Raji (cell line): ENCODE measurements around the gene MFRP.

Experiments
- POLR2A ChIP-seq: IDR thresholded peaks from 2 replicates; pipeline ENCODE4 v1.6.1; 2011; ENCODE audit warnings: low read depth, low read length, control low read depth; ENCODE audit not compliant: insufficient read depth

The MFRP gene

DNA sequence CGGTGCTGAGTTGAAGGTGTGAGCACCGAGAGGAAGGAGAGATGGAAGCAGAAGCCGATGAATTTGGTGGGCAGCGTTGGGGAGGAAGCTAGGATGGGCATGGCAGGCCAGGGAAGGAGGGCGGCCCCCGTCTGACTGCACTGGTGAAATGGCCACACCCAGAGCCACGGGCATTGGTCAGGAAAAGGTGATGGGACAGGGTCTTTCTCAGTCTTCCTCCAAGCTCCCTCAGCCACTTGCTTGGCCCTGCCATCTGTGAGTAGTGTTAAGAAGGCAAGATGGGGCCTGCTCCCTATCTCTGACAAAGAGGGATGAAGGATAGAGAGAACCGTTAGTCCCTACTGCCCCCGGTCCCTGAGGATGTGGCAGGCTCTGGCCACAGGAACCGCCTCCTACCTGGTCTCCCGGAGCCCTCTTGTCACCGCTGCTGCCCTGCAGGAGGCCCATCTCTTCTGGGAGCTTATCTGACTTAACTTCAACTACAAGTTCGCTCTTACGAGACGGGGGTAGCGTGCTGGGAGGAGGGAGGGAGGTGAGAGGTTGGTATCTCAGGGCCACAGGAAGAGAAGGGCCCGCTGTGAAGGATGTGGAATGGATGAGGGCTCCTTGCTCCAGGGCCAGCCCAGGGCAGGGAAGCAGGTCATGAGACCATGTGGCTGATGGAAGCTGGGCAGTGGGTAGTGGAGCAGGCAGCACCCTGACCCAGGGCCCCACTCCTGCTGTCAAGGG lies 36.4 kb downstream of the MFRP start:
- TF ChIP-seq POLR2A = no peak

DNA sequence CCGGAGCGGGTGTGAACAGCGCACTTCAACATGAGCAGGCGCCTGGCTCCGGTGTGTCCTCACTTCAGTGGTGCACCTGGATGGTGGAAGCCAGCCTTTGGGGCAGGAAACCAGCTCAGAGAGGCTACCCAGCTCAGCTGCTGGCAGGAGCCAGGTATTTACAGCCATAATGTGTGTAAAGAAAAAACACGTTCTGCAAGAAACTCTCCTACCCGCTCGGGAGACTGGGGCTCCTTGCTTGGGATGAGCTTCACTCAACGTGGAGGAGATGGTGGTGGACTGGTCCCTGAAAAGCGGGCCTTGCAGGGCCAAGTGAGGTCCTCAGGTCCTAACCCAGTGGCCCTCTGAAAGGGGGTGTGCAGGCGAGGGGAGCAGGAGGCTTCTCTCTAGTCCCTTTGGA lies 37.1 kb downstream of the MFRP start:
- TF ChIP-seq POLR2A = no peak

DNA sequence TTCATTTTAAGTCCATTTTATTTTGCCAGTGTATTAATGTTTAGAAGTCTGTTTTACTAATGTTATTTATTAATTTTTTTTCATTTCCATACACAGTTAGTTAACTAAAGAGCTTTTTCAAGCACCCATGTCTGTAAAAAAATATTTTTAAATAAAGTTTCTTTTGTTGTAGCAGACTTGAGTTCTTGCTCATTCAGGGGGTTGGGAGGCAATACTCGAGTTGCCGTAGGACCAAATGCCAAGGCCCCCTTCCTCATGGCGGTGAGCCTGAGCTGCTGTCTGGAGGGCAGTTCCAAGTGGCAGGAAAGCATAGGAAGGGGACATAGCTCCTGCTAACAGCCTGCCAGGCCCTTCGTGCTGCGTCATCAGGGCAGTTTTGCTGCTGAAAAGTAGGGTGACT lies 38.5 kb downstream of the MFRP start:
- no peak for TF ChIP-seq POLR2A

DNA sequence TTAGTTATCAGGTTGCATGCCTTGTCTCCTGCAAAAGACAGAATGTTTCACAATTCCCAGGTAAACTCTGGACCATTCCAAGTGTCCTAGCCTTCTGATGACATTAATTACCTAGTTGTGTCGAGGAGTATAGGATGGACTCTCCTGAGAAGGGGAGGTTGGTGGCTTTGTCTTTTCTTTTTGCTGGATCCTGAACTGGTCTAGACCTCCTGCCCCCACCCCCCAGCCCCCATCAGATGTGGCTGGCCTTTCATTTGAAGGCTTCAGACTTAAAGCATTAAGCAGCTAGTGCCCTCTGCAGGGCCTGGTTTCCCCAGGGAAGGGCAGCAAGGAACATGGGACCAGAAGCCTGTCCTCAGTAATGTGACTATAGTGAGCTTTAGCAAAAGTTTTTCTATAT lies 39.3 kb downstream of the MFRP start:
- no peak for TF ChIP-seq POLR2A

DNA sequence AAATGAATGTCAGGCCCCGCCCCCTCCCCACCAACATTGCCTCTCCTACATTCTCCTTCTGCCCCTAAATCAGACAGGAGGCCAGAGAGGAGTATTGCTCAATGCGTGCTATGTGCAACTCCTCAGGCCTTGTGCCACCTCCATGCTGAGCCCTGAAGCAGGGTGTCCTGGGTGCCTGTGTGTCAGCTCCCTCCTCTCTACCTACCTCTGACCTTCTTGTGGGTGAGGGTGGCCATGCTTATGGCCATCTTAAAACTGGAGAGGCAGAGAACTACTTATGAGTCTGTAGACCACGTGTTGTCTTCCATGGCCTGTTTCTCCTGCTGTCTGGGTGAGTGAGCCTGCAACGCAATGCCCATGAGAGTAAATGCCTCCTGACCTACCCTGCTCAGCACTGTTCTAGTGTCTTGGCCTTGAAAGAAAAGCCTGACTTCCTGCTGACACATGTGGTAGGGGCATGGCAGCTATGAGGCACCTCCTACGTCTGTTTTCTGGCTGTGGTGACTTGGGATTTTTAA lies 40.1 kb downstream of the MFRP start:
- TF ChIP-seq POLR2A = no peak

DNA sequence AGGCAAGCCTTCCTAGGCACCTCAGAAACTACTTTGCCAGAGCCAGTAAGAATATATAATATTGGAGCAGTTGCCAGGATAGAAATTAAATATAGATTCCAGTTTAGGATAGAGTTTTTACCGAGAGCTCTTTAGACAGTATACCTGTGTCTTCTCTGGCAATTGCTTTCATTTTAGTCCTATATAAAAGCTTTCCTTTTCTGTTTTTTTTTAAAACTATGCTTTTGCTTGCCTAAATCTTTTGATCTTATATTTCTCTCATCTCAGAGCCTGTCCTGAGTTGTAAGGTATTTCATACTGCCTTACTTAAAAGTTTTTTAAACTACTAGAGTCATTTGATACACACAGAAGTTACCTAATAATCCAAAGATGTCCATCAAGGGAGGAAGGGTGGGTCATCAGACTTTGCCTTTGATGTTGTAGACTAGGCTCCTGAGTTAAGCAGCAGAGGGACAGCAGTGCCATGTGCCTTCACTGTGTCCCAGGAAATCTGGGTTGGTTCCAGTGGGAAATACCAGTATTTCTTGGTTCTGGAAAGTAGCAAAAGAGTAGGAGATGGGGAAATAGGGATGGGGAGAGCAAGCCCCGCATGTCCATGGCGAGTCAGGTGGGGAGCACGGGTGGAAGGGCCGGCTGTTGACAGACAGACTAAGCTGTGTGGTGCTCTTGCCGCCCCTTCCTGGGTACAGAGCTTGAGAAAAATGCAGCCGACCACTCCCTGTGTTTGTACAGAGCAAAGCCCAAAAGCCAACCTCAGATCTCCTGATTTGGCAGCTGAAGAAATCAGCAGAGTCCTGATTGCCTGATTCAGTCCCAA lies 40.7 kb downstream of the MFRP start:
- TF ChIP-seq POLR2A = no peak

DNA sequence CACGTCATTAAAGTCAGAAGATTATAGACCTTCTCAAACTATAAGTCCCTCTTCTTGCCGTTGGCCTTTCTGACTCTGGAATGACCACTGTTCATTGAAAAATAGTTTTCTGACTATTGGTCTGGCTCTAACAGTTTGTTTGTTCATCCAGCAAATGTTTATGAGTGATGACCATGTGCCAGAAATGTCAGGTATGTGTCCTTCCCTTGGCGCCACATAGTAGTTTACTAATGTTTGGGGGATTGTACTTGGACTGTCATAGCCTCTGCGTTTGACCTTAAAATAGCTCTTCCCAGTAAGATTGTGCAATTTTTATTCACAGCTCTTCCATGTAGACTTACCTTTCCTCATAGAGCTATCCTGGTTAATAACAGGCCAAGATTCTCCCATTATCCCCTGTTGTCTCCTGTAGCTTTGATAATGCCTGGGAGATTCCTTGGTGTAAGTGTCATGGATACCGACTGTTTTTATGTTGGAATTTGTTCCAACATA lies 43.2 kb downstream of the MFRP start:
- no peak for TF ChIP-seq POLR2A

DNA sequence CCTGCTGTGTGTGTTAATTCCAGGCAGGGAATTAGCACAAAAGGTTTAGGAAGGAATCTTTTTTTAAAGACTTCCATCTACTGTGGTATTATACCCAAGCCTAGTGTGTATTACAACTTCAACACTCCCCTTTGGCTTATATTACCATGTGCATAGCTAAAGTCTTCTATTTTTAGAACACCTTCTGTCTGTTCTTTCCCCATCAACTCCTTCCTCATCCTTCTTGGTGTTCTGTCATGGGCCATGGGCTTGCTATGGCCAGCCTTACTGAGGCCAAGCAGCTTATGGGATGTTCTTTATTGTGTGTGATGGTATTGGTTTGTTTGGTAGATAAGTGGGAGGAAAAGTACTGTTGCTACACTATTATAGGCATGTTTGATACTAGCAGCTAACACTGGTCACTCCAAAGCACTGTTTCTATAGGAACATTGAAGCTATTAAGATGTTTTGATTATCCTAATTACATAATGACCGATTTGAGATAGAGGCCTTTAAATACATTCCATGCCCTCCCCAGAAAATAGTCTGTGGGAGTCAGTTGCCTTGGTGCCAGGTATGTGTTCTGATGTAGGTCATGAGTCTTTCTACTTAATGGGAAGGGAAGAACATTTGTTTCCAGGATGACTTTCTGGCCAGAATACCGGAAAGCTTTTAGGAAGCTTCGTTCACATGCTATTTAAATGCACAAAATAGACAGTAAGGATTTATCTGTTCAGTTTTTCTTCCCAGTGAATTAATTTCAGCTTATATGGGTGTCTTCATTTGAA lies 46.1 kb downstream of the MFRP start:
- TF ChIP-seq POLR2A = no peak

DNA sequence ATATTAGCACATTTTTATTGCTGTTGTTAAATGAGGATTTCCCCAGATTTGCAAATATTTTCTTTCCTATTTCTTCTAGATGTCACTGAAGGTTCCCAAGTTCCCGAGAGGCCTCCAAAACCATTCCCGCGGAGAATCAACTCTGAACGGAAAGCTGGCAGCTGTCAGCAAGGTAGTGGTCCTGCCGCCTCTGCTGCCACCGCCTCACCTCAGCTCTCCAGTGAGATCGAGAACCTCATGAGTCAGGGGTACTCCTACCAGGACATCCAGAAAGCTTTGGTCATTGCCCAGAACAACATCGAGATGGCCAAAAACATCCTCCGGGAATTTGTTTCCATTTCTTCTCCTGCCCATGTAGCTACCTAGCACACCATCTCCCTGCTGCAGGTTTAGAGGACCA lies 47.1 kb downstream of the MFRP start:
- no peak for TF ChIP-seq POLR2A

DNA sequence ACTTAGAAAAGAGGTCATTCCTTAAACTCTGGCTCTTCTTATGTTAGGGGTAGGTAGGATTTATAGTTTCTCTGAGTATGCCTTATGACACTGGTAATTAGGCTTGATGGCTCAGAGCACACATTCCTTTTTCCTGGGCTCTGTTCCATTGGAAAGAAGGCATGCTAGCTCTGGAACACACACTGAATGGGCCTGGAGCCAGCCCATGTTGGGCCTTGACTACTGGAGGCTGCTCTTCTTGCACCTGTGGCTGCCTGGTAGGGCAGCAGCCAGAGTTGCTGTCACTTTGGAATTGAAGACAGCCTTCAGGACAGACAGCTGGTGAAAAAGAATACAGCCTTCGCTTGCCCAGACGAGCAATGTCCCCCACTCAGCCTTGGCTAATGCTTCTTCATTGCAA lies 47.8 kb downstream of the MFRP start:
- TF ChIP-seq POLR2A = no peak

DNA sequence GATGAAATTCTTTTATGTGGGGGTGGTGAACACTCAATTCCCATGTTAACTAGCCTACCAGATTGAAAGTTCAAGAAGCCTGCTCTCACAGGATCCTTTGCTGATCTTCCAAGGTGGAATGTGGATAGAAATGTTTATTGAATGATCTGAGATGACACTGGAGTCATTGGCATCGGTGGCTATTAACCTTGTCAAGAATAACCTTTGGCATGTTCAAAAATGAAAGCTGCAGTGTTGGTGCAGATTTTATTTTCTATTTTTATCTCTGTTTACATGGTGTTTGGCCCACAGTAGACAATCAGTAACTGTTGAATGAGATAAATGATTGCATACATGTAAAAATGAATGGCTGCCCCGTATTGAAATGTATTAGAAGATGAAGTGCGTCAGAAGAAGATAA lies 48.6 kb downstream of the MFRP start:
- no peak for TF ChIP-seq POLR2A

DNA sequence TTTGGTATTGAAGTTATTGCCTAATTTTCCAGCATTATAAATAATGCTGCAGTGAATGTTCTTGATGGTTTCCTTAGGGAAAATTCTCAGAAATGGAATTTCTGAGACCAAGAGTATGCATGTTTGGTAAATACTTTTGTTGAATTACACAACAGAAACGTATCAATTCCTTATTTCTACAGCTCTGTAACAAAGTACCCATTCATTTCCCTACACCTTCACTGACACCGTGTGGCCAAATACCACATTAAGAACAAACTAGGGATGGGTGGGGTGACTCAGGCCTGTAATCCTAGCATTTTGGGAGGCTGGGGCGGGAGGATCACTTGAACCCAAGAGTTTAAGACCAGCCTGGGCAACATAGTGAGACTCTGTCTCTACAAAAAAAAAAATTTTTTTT lies 51.3 kb downstream of the MFRP start:
- no peak for TF ChIP-seq POLR2A

DNA sequence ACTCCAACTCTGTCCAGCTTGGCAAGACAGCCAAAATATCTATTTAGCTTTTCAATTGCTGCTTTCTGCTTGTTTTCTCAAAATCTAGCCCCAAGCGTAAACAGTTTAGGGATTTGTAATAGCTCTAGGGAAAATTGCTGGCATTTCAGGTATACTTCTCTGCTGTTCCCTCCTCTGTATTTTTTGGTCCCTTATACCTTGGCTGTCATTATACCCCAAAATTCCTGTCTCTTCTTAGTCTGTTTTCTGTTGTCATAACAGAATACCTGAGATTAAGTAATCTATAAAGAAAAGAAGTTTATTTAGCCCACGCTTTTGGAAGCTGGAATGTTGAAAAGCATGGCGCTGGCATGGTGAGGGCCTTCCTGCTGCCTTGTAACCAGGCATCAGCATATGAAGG lies 53.0 kb downstream of the MFRP start:
- no peak for TF ChIP-seq POLR2A

DNA sequence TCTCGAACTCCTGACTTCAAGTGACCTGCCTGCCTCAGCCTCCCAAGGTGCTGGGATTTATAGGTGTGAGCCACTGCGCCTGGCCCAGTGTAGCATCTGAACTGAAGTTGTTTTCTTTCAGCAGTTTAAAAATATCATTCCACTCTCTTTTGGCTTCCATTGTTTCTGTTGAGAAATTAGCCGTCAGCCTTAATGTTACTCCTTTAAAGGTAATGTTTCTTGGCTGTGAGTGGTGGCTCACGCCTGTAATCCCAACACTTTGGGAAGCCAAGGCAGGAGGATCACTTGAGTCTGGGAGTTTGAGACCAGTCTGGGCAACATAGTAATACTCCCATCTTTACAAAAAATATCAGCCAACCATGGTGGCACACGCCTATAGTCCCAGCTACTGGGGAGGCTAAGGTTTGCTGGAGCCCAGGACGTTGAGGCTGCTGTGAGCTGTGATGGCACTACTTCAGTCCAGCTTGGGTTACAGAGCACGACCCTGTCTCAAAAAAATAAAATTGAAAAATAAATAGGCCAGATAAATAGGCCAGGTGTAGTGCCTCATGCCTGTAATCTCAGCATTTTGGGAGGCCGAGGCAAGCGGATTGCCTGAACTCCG lies 55.5 kb downstream of the MFRP start:
- TF ChIP-seq POLR2A = no peak
